ENCODE results near the gene EEF1A2.

DNA sequence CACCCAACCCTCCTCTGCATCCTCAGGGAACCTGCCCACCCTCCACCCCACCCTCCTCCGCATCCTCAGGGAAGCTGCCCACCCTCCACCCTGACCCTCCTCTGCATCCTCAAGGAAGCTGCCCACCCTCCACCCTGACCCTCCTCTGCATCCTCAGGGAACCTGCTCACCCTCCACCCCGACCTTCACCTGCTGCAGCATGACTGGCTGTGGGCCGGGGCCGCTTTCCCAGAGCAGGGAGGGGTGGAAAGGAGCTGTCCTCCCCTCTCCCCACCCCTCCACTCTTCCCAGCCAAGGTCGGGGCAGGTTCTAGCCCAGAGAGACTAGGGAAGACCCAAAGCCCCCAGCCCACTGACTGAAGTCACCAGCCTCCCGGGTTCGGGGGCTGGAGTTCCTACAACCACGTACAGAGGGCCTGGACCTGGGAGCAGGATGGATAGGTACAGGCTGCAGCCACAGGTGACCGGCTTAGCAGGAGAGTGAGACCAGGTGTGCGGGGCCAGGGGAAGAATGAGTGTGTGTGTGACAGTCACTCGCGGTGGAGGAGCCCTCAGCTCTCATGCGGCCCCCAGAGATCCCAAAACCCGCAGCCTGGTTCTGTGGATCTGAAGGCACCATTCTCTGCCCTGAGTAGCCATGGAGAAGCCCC, 11.6 kb downstream of the EEF1A2 start:
- TF ChIP-seq CTCF (IDR thresholded peaks at IDR 0.05; ENCODE audit: low read depth, low read length, poor library complexity, severe bottlenecking) (no peak), EZH2phosphoT487 (IDR thresholded peaks at IDR 0.05; ENCODE audit: borderline replicate concordance, low read length) (no peak)
